Measurements from ENCODE around the gene MEMO1. TPM values are rescaled to one million over a fixed set of nuclear protein-coding genes. Genes with fewer than 3 reads are reported as not detected.
A peak's percentile ranks its signal among the peaks of the same experiment; 100 is the strongest.
"Not testable (repeated sequence)": the region's sequence is repeated elsewhere in the genome, so short reads cannot be mapped to it uniquely, and the experiment has no call there.

MEMO1 gene
- total and polyA plus RNA-seq, 2 donors (not counting 1 experiment from before 2014, with no cell fraction given), result 44.8 to 65.8 TPM

- ChIA-PET CTCF (no interaction called here), POLR2A (no interaction called here)
- Histone ChIP-seq H3K4me3 (ENCODE audit: control extremely low read depth in 1 of 5, extremely low read depth in 1 of 5, insufficient read depth in 1 of 5, low read depth in 2 of 5, low read length in 4 of 5) (no peak overlapping the region), H3K4me2 (replicated peaks; ENCODE audit: low read depth, low read length, poor library complexity, severe bottlenecking) (no peak overlapping the region), H2AFZ (ENCODE audit: insufficient read depth, low read depth, low read length, poor library complexity, severe bottlenecking) (no peak overlapping the region), H3K36me3 (replicated peaks in 1 of 2; ENCODE audit: control extremely low read depth in 1 of 2, control insufficient read depth in 1 of 2, extremely low read depth in 1 of 2, insufficient read depth in 2 of 2, low read length in 1 of 2) (no peaks in the 10 kb centered on the region), H3K4me1 (ENCODE audit: control insufficient read depth in 2 of 2, insufficient read depth in 2 of 2, low read length in 2 of 2) (peaks cover 35% of the 10 kb centered on the region in 2 donors), H3K9me3 (ENCODE audit: control extremely low read depth in 1 of 3, control insufficient read depth in 2 of 3, insufficient read depth in 1 of 3, low read length in 2 of 3) (no peaks in the 10 kb centered on the region), H3K27ac (ENCODE audit: low read length in 2 of 2) (peak overlapping the region in 1 of 2 donors; percentile 55), H4K20me1 (ENCODE audit: control insufficient read depth, insufficient read depth, low read length, poor library complexity, severe bottlenecking) (peaks cover 6% of the 10 kb centered on the region), H3K79me2 (ENCODE audit: control insufficient read depth, insufficient read depth, low read length) (peaks cover 95% of the 10 kb centered on the region), H3K9ac (ENCODE audit: low read length) (no peak overlapping the region), H3K27me3 (replicated peaks in 1 of 4; ENCODE audit: control extremely low read depth in 1 of 4, control insufficient read depth in 3 of 4, insufficient read depth in 4 of 4, low read length in 3 of 4) (no peaks in the 10 kb centered on the region)
- ATAC-seq (ENCODE audit: low read depth), result no peak
- Mint-ChIP-seq H3K4me1 (peaks cover 58% of the 10 kb centered on the region), H3K4me3 (no peak overlapping the region), H3K27me3 (no peaks in the 10 kb centered on the region), H3K9me3 (ENCODE audit: insufficient read depth) (no peaks in the 10 kb centered on the region), H3K27ac (peak overlapping the region; percentile 80)
- intact Hi-C loops (cut with micrococcal nuclease), result no loop called here
- no peak for DNase-seq
- no peak for TF ChIP-seq EZH2 (IDR thresholded peaks at IDR 0.05; ENCODE audit: borderline replicate concordance, insufficient read depth, low read depth, low read length, poor library complexity, severe bottlenecking)
- TF ChIP-seq CTCF (IDR thresholded peaks at IDR 0.05), result no peak
- WGBS (ENCODE audit: insufficient coverage), result no CpG with 5 or more reads among the region's 5 CpGs
These were observed 52.6 kb downstream of the MEMO1 start for GRCh38 chr2:31958140-31958717.

- H3K4me2 ChIP-seq (replicated peaks; ENCODE audit: low read depth, low read length, poor library complexity, severe bottlenecking), result peak overlapping the region; percentile 55
- no peak for ATAC-seq (ENCODE audit: low read depth)
- H3K4me1 ChIP-seq (ENCODE audit: control insufficient read depth in 2 of 2, insufficient read depth in 2 of 2, low read length in 2 of 2), result peaks cover 35% of the 10 kb centered on the region in 2 donors
- H3K27ac Mint-ChIP-seq, result peak overlapping the region; percentile 80
- POLR2A ChIA-PET, result no interaction called here
- peak overlapping the region; percentile 32 for H2AFZ ChIP-seq (ENCODE audit: insufficient read depth, low read depth, low read length, poor library complexity, severe bottlenecking)
- H3K4me3 ChIP-seq (ENCODE audit: control extremely low read depth in 1 of 5, extremely low read depth in 1 of 5, insufficient read depth in 1 of 5, low read depth in 2 of 5, low read length in 4 of 5), result peak overlapping the region in 2 of 5 experiments; percentile 25 to 61
- peak overlapping the region in 1 of 2 donors; percentile 45 for H3K27ac ChIP-seq (ENCODE audit: low read length in 2 of 2)
- no peaks in the 10 kb centered on the region for H3K9me3 Mint-ChIP-seq (ENCODE audit: insufficient read depth)
- H3K79me2 ChIP-seq (ENCODE audit: control insufficient read depth, insufficient read depth, low read length), result peaks cover 95% of the 10 kb centered on the region
- no peak for TF ChIP-seq EZH2 (IDR thresholded peaks at IDR 0.05; ENCODE audit: borderline replicate concordance, insufficient read depth, low read depth, low read length, poor library complexity, severe bottlenecking)
- no peak for TF ChIP-seq CTCF (IDR thresholded peaks at IDR 0.05)
- peak overlapping the region; percentile 50 for H3K9ac ChIP-seq (ENCODE audit: low read length)
- no peaks in the 10 kb centered on the region for H3K27me3 Mint-ChIP-seq
- H3K9me3 ChIP-seq (ENCODE audit: control extremely low read depth in 1 of 3, control insufficient read depth in 2 of 3, insufficient read depth in 1 of 3, low read length in 2 of 3), result no peaks in the 10 kb centered on the region
- WGBS (ENCODE audit: insufficient coverage), result no CpG with 5 or more reads among the region's 1 CpG
- H3K4me1 Mint-ChIP-seq, result peaks cover 53% of the 10 kb centered on the region
- peaks cover 6% of the 10 kb centered on the region for H4K20me1 ChIP-seq (ENCODE audit: control insufficient read depth, insufficient read depth, low read length, poor library complexity, severe bottlenecking)
- intact Hi-C loops (cut with micrococcal nuclease), result no loop called here
- CTCF ChIA-PET, result no interaction called here
- H3K27me3 ChIP-seq (replicated peaks in 1 of 4; ENCODE audit: control extremely low read depth in 1 of 4, control insufficient read depth in 3 of 4, insufficient read depth in 4 of 4, low read length in 3 of 4), result no peaks in the 10 kb centered on the region
- peak overlapping the region; percentile 56 for H3K4me3 Mint-ChIP-seq
- H3K36me3 ChIP-seq (replicated peaks in 1 of 2; ENCODE audit: control extremely low read depth in 1 of 2, control insufficient read depth in 1 of 2, extremely low read depth in 1 of 2, insufficient read depth in 2 of 2, low read length in 1 of 2), result no peaks in the 10 kb centered on the region
- DNase-seq, result peak; percentile 32
These were observed 53.3 kb downstream of the MEMO1 start for GRCh38 chr2:31957354-31958139.

- H3K4me3 ChIP-seq (ENCODE audit: control extremely low read depth in 1 of 5, extremely low read depth in 1 of 5, insufficient read depth in 1 of 5, low read depth in 2 of 5, low read length in 4 of 5), result peak overlapping the region in 2 of 5 experiments; percentile 25 to 61
- H4K20me1 ChIP-seq (ENCODE audit: control insufficient read depth, insufficient read depth, low read length, poor library complexity, severe bottlenecking); H3K27me3 ChIP-seq (replicated peaks in 1 of 4; ENCODE audit: control extremely low read depth in 1 of 4, control insufficient read depth in 3 of 4, insufficient read depth in 4 of 4, low read length in 3 of 4); CTCF ChIA-PET; intact Hi-C loops (cut with micrococcal nuclease); H3K9me3 ChIP-seq (ENCODE audit: control extremely low read depth in 1 of 3, control insufficient read depth in 2 of 3, insufficient read depth in 1 of 3, low read length in 2 of 3); H3K9me3 Mint-ChIP-seq (ENCODE audit: insufficient read depth); H3K36me3 ChIP-seq (replicated peaks in 1 of 2; ENCODE audit: control extremely low read depth in 1 of 2, control insufficient read depth in 1 of 2, extremely low read depth in 1 of 2, insufficient read depth in 2 of 2, low read length in 1 of 2); H3K27me3 Mint-ChIP-seq: not testable (repeated sequence)
- H3K4me2 ChIP-seq (replicated peaks; ENCODE audit: low read depth, low read length, poor library complexity, severe bottlenecking), result peak overlapping the region; percentile 55
- H3K4me1 ChIP-seq (ENCODE audit: control insufficient read depth in 2 of 2, insufficient read depth in 2 of 2, low read length in 2 of 2), result peaks cover 33 to 35% of the 10 kb centered on the region in 2 donors
- peak overlapping the region; percentile 20 for H3K27ac Mint-ChIP-seq
- peak; percentile 57 for DNase-seq
- peak overlapping the region; percentile 32 for H2AFZ ChIP-seq (ENCODE audit: insufficient read depth, low read depth, low read length, poor library complexity, severe bottlenecking)
- H3K79me2 ChIP-seq (ENCODE audit: control insufficient read depth, insufficient read depth, low read length), result peaks cover 94% of the 10 kb centered on the region
- peak overlapping the region; percentile 50 for H3K9ac ChIP-seq (ENCODE audit: low read length)
- H3K4me3 Mint-ChIP-seq, result peak overlapping the region; percentile 56
- WGBS (ENCODE audit: insufficient coverage), result 60% methylated on average over 1 of the region's 8 CpGs
- POLR2A ChIA-PET, result interaction anchor here (0.6 kb wide), 1 partner anchor 21 kb away, joined by 3 read pairs; no protein-coding TSS in a partner anchor
- ATAC-seq (ENCODE audit: low read depth), result peak; percentile 61
- H3K4me1 Mint-ChIP-seq, result peaks cover 49% of the 10 kb centered on the region
- peak overlapping the region in 1 of 2 donors; percentile 45 for H3K27ac ChIP-seq (ENCODE audit: low read length in 2 of 2)
These were observed 53.9 kb downstream of the MEMO1 start for GRCh38 chr2:31956934-31957333.
